Activated CD4-positive, alpha-beta memory T cell treated with anti-CD3 and anti-CD28 coated beads, Interleukin-2, amount 10 ng/mL, durations not matched to agents 7 days and 5 days (primary cell): ENCODE data around the gene SLC1A1. TPM values are rescaled to one million over a fixed set of nuclear protein-coding genes. Genes with fewer than 3 reads are reported as not detected.
"Not testable (repeated sequence)": the region's sequence is repeated elsewhere in the genome, so short reads cannot be mapped to it uniquely, and the experiment has no call there.

Experiments used
- CTCF ChIA-PET: fragments of 350-600 bp; sonication (Branson Sonifier 250); formaldehyde crosslinking; loops from one replicate; lab custom pipeline; 2021; ENCODE audit warnings: antibody characterized with exemption, inconsistent platforms; lab: Charles Lee
- POLR2A ChIA-PET: fragments of 350-600 bp; sonication (Branson Sonifier 250); formaldehyde crosslinking; loops from one replicate; lab custom pipeline; 2021; ENCODE audit warnings: antibody characterized with exemption; lab: Charles Lee
- DNase-seq: peaks from one replicate; pipeline ENCODE4 v3.0.0-alpha.2; 2020
- H3K27ac Mint-ChIP-seq: one replicate; pipeline ENCODE4 v1.8.0; 2021; ENCODE audit warnings: mild to moderate bottlenecking, mixed read lengths
- H3K27me3 Mint-ChIP-seq: one replicate; pipeline ENCODE4 v1.8.0; 2021; ENCODE audit warnings: mixed read lengths
- H3K36me3 Mint-ChIP-seq: one replicate; pipeline ENCODE4 v1.8.0; 2021; ENCODE audit warnings: low read depth, mixed read lengths
- H3K4me1 Mint-ChIP-seq: one replicate; pipeline ENCODE4 v1.8.0; 2021; ENCODE audit warnings: mixed read lengths
- H3K4me3 Mint-ChIP-seq: one replicate; pipeline ENCODE4 v1.8.0; 2021; ENCODE audit warnings: mild to moderate bottlenecking, mixed read lengths
- H3K9me3 Mint-ChIP-seq: one replicate; pipeline ENCODE4 v1.8.0; 2021; ENCODE audit warnings: mixed read lengths
- total RNA-seq, 2 experiments: library from RNA; stranded (reverse); gene quantifications; one replicate each; pipeline ENCODE4 v1.2.3, GENCODE V29; 2021

The SLC1A1 gene
- total RNA-seq, 2 experiments from 2014 or later = 0.05 to 0.23 TPM

DNA sequence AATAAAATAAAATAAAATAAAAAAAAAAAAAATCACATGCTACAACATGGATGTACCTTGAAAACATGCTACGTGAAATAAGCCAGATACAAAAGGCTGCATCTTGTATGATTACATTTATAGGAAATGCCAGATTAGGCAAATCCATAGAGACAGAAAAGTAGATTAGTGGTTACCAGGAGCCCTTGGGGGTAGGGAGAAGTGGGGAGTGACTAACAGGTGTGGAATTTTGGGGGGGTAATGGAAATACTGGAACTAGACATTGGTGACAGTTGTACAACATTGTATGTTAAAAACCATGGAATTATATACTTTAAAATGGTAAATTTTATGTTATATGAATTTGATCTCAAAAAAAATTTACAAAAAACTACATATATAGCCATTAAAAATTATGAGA, 47.3 kb downstream of the SLC1A1 start:
- no peak for DNase-seq
- Mint-ChIP-seq H3K4me3 (no peak overlapping the region), H3K36me3 (peaks cover 6% of the 10 kb centered on the region), H3K9me3 (no peaks in the 10 kb centered on the region), H3K27me3 (peaks cover 6% of the 10 kb centered on the region), H3K4me1 (no peaks in the 10 kb centered on the region), H3K27ac (no peak overlapping the region)
- POLR2A ChIA-PET = no interaction called here
- CTCF ChIA-PET = no interaction called here

DNA sequence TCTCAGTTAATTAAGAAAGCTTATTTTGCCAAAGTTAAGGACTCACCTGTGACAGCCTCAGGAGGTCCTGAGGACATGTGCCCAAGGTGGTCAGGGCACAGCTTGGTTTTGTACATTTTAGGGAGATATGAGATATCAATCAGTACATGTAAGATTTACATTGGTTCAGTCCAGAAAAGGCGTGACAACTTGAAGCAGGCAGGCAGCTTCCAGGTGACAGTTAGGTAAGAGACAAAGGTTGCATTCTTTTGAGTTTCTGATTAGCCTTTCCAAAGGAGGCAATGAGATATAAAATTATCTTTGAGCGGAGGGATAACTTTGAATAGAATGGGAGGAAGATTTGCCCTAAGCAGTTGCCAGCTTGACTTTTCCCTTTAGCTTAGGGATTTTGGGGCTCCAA, 47.8 kb downstream of the SLC1A1 start:
- H3K4me3 Mint-ChIP-seq = no peak overlapping the region
- DNase-seq = no peak
- H3K27ac Mint-ChIP-seq = no peak overlapping the region
- peaks cover 6% of the 10 kb centered on the region for H3K27me3 Mint-ChIP-seq
- no peaks in the 10 kb centered on the region for H3K4me1 Mint-ChIP-seq
- H3K9me3 Mint-ChIP-seq = no peaks in the 10 kb centered on the region
- ChIA-PET CTCF (no interaction called here), POLR2A (no interaction called here)
- peaks cover 6% of the 10 kb centered on the region for H3K36me3 Mint-ChIP-seq

DNA sequence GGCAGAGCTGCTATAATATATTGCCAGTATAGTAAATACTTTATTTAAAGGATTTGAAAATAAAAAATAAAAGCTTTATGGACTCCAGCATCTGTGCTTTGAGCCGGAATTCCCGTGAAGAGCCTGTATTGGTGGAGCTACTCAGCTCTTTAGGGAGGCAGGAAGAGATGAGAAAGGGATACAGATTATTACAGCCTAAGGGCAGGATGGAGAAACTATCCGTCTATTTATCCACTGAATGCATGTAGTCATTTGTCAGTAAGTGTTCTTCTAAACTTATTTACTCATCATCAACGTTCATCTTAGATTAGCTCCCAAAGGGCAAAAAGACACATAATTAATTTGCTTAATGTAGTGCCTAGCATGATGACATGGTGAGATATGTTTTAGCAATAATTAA, 48.4 kb downstream of the SLC1A1 start:
- POLR2A ChIA-PET = no interaction called here
- peaks cover 6% of the 10 kb centered on the region for H3K36me3 Mint-ChIP-seq
- H3K9me3 Mint-ChIP-seq = no peaks in the 10 kb centered on the region
- CTCF ChIA-PET = no interaction called here
- no peaks in the 10 kb centered on the region for H3K4me1 Mint-ChIP-seq
- H3K4me3 Mint-ChIP-seq = no peak overlapping the region
- H3K27ac Mint-ChIP-seq = no peak overlapping the region
- peaks cover 6% of the 10 kb centered on the region for H3K27me3 Mint-ChIP-seq
- no peak for DNase-seq

DNA sequence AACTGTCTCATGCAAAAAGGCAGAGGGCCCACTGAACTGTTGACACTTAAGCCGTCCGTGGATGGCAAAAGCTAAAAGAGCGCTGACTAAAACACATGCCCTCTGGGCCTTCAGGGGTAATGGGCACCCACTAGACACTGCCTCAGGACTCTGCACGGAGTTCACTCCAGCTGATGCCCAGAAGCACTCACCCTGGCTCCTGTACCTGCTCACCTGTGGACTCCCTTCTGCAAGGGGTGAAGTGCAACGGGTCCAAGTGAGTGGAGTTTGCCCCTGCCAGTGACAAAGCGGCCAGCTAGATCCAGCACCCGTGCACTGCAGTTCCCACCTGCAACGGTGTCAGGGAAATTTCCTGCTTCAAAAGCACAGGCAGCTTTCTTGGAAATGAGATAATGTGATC, 50.2 kb downstream of the SLC1A1 start:
- Mint-ChIP-seq H3K9me3 (no peaks in the 10 kb centered on the region), H3K27ac (no peak overlapping the region), H3K4me3 (no peak overlapping the region), H3K4me1 (no peaks in the 10 kb centered on the region), H3K27me3 (peaks cover 2% of the 10 kb centered on the region), H3K36me3 (no peaks in the 10 kb centered on the region)
- DNase-seq = no peak
- ChIA-PET POLR2A (no interaction called here), CTCF (no interaction called here)

DNA sequence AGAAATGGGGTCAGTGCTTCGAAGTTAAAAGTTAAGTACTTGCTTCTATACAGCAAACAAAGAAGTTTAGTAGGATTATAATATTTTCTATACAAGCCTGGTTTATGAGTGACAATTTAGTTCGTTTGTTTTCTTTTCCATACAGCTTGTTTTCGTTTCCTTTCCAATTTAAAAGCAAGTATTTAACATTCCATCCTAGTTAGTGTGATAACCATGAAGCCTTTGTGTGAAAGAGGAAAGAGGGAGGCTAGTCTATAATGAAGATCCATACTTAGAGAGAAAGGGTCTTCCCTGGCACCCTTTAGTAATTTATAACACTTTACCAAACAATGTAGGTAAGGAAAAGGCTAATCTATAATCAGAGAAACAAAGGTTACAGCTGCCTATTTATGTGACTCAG, 51.0 kb downstream of the SLC1A1 start:
- Mint-ChIP-seq H3K36me3 (no peaks in the 10 kb centered on the region), H3K4me3 (no peak overlapping the region), H3K4me1 (no peaks in the 10 kb centered on the region), H3K9me3 (no peaks in the 10 kb centered on the region), H3K27me3 (peaks cover 2% of the 10 kb centered on the region), H3K27ac (no peak overlapping the region)
- ChIA-PET CTCF (no interaction called here), POLR2A (no interaction called here)
- no peak for DNase-seq

DNA sequence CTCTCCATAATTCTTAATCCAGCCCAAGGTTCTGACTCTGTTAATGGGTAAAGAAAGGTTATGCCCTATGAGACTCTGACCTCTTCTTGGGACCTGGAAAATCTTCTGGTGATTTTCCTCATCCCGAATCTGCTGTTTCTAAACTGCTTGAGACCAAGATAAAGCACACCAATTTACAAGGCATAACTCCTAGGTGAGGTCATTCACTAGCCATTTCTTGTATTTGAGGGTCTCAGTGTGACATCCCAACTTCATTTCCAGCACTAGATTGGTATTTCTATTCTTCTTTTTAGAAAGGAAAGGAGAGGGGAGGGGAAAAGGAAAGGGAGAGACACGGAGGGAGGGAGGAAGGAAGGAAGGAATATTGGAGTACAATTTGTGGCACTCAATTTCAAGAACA, 51.6 kb downstream of the SLC1A1 start:
- Mint-ChIP-seq H3K36me3 (no peaks in the 10 kb centered on the region), H3K4me3 (no peak overlapping the region), H3K27ac (no peak overlapping the region), H3K4me1 (no peaks in the 10 kb centered on the region), H3K9me3 (no peaks in the 10 kb centered on the region), H3K27me3 (peaks cover 2% of the 10 kb centered on the region)
- ChIA-PET CTCF (no interaction called here), POLR2A (no interaction called here)
- DNase-seq = no peak

DNA sequence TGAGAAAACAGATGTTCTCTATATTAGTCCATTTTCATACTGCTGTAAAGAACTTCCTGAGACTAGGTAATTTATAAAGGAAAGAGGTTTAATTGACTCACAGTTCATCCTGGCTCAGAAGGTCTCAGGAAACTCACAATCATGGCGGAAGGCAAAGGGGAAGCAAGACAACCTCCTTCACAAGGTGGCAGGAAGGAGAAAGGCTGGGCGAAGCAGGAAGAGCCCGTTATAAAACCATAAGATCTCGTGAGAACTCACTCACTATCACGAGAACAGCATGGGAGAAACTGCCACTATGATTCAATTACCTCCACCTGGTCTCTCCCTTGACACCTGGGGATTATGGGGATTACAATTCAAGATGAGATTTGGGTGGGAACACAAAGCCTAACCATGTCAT, 54.4 kb downstream of the SLC1A1 start:
- CTCF ChIA-PET, H3K4me1 Mint-ChIP-seq, H3K27me3 Mint-ChIP-seq, DNase-seq, H3K9me3 Mint-ChIP-seq, H3K4me3 Mint-ChIP-seq, H3K36me3 Mint-ChIP-seq, H3K27ac Mint-ChIP-seq, POLR2A ChIA-PET: not testable (repeated sequence)

DNA sequence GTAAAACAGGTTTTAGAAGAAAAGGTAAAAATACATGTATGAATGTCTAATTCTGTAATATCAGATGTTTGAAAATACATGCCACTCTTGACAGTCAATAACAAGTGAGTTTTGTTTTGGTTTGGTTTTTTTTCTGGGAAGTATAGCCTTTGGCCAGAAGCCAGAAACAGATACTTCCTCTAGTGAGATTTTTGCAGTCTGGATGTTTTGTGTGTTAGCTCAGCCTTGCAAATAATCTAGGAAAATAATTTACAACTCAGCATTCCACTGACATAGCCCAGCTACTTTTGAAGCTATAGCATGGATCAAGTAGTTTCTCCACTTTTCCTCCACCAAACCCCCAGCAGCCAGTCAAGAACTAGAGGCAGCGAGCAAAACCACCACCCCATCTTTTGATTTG, 56.7 kb downstream of the SLC1A1 start:
- Mint-ChIP-seq H3K4me3 (no peak overlapping the region), H3K36me3 (no peaks in the 10 kb centered on the region), H3K4me1 (peaks cover 6% of the 10 kb centered on the region), H3K27me3 (peaks cover 3% of the 10 kb centered on the region), H3K27ac (no peak overlapping the region), H3K9me3 (no peaks in the 10 kb centered on the region)
- POLR2A ChIA-PET = no interaction called here
- CTCF ChIA-PET = no interaction called here
- no peak for DNase-seq

DNA sequence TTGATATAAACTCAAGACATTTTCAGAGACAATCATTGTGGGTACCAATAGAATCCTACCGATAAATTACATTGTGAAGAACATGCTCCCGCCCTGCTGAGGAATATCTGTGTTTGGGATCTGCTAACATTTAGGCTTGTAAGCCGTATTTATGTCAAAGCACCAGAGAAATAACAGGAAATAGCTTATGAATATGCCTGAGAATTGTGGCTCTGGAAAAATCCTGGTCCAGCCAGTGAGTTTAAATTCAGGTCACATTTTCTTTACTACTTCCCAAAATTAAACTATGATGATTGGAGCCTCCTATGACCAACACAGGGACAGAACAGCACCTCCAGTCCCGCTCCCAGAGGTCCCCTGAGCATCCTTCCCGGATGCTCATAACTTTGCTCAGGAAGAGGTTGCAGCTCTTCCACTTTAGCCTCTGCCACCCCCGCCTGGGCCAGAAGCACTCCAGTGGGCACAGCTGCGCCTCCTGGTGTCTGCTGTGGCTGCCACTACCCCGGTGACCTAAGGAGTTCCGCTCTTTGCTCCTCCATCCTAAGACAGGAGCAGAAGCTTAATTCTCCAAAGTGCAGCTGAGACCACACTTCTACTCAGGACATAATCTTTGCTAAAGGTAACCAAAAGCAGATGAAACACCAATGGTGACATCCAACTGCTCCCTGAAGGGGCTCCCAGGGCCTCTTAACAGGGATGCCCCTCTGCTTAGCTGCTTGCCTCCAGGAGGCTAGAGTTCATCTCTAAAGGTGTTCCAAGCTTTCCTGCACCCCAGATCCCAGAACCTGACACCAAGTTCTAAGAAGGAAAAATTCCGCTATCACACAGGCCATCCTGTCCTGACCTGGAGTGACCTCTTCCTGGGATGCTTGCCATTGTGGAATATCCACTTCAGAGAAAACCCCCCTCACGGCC, 58.8 kb downstream of the SLC1A1 start:
- peaks cover 6% of the 10 kb centered on the region for H3K4me1 Mint-ChIP-seq
- POLR2A ChIA-PET = no interaction called here
- DNase-seq = no peak
- no peak overlapping the region for H3K27ac Mint-ChIP-seq
- CTCF ChIA-PET = interaction anchor here (1.2 to 1.6 kb wide), 2 partner anchors 26 to 233 kb away, joined by 3 to 4 read pairs; no protein-coding TSS in a partner anchor
- H3K9me3 Mint-ChIP-seq = peaks cover 2% of the 10 kb centered on the region
- H3K27me3 Mint-ChIP-seq = peaks cover 6% of the 10 kb centered on the region
- no peaks in the 10 kb centered on the region for H3K36me3 Mint-ChIP-seq
- no peak overlapping the region for H3K4me3 Mint-ChIP-seq

DNA sequence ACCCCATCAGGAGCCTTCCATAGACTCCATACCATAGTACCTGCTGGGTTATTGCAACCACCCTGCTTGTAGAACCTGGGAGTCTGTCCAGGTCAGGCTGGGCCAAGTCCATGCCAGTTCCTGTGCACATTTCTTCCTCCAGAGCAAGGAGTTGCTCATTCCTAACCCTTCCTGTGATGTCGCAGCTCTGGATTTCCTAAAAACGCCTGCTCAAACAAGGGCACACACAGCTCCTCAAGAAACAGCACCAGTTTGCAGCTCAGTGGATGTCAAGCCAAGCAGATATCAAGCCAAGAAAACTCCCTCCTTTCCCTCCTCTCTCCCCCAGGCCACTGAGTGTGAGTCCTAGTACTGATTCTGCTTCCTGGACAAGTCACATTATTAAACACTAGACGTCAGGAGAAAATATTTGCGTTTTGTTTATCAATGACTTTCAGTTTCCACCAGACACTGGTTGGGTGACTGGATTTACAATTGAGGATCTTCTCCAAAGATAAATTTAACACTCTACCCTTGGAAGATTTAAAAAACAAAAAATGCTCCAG, 59.6 kb downstream of the SLC1A1 start:
- Mint-ChIP-seq H3K27me3 (peaks cover 6% of the 10 kb centered on the region), H3K36me3 (no peaks in the 10 kb centered on the region), H3K4me3 (no peak overlapping the region), H3K27ac (no peak overlapping the region), H3K9me3 (peaks cover 2% of the 10 kb centered on the region), H3K4me1 (peaks cover 6% of the 10 kb centered on the region)
- ChIA-PET CTCF (interaction anchor here (1.6 kb wide), 1 partner anchor 234 kb away, joined by 4 read pairs; no protein-coding TSS in a partner anchor), POLR2A (no interaction called here)
- no peak for DNase-seq

DNA sequence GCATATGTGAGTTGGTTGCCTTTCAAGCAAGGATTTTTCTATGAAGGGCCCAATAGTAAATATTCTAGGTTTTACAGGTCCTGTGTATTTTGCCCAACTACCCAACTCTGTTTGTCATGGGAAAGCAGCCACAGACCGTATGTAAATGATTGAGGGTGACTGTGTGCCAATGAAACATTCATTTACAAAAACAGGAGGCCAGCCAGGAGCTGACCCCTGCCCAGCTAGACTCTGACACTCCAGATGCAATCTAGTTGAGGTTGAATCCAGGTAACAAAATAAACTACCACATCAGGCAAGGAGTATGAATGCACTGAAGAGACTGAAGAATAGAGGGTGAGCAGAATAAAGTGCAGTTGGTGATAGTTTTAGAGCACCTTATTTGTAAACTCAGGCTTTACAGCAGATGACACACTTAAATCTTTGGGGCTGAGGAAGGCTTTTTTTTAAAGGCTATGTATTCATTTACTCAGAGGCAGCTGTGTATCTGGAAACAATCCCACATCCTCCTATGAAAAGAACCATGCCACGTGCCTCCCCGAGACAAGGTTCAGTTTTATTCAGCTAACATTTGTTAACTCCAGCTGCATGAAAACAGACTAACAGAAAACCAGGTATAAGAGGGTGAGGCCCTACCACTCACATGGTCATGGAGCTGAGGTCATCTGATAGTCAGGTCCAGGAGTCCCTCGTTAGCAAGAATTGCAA, 60.7 kb downstream of the SLC1A1 start:
- POLR2A ChIA-PET = interaction anchor here (1.2 kb wide), 1 partner anchor 26 kb away, joined by 3 read pairs; no protein-coding TSS in a partner anchor
- Mint-ChIP-seq H3K4me3 (no peak overlapping the region), H3K27ac (no peak overlapping the region), H3K36me3 (no peaks in the 10 kb centered on the region), H3K27me3 (peaks cover 6% of the 10 kb centered on the region), H3K9me3 (peaks cover 2% of the 10 kb centered on the region), H3K4me1 (peaks cover 6% of the 10 kb centered on the region)
- CTCF ChIA-PET = no interaction called here
- DNase-seq = no peak

DNA sequence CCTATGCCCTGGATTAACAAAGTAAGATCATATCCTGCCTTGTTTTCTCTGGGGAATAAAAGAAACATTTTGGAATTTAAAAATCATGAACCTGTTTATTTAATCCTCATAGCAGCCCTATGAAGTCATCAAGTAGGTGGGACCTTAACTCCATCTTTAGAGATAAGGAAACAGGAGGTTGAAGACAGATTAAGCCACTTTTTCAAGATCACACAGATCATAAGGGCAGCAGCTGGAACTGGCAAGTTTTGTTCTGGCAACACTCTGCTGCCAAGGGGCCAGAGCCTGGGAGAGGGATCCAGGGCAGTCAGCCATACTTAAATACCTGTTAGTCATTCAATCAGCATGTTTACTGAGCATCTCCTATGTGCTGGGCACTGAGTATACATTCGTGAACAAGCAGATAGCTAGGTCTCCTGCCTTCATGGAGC, 63.7 kb downstream of the SLC1A1 start:
- peaks cover 2% of the 10 kb centered on the region for H3K9me3 Mint-ChIP-seq
- H3K4me1 Mint-ChIP-seq = peaks cover 4% of the 10 kb centered on the region
- DNase-seq = no peak
- H3K27ac Mint-ChIP-seq = no peak overlapping the region
- no peak overlapping the region for H3K4me3 Mint-ChIP-seq
- CTCF ChIA-PET = interaction anchor here (1.2 kb wide), 1 partner anchor 165 kb away, joined by 3 read pairs; no protein-coding TSS in a partner anchor
- peaks cover 3% of the 10 kb centered on the region for H3K27me3 Mint-ChIP-seq
- POLR2A ChIA-PET = no interaction called here
- no peaks in the 10 kb centered on the region for H3K36me3 Mint-ChIP-seq

DNA sequence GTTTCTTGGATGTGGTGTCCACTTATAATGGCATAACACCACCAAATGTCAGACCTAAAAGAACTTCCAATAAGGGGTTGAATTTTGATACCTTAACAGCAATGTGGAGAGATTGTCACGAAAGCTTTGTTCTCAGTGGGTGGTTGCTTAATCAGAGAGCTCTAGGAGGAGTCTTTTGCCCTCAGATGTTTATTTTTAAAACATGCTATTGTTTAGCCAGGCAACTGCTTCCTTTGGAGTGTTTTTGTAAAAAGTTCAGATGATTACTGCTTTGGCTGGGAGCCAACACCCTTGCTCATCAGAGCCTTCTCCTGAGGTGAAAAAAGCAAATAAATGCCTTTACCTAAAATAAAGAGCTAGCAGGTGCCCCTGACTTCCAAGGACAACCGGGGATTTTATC, 65.0 kb downstream of the SLC1A1 start:
- peaks cover 3% of the 10 kb centered on the region for H3K27me3 Mint-ChIP-seq
- POLR2A ChIA-PET = no interaction called here
- H3K4me1 Mint-ChIP-seq = peaks cover 4% of the 10 kb centered on the region
- no peak overlapping the region for H3K4me3 Mint-ChIP-seq
- CTCF ChIA-PET = no interaction called here
- DNase-seq = no peak
- H3K9me3 Mint-ChIP-seq = peaks cover 2% of the 10 kb centered on the region
- H3K27ac Mint-ChIP-seq = no peak overlapping the region
- H3K36me3 Mint-ChIP-seq = no peaks in the 10 kb centered on the region
